DND-41 (cell line): Measurements from ENCODE around the gene TTC33.

Experiments
- CTCF ChIP-seq: IDR thresholded peaks from 2 replicates; pipeline ENCODE4 v1.5.1; 2012; ENCODE audit warnings: borderline replicate concordance, low read length, moderate library complexity, mild to moderate bottlenecking; ENCODE audit not compliant: poor library complexity, severe bottlenecking; ENCODE audit errors: extremely low read depth
- EZH2 ChIP-seq: IDR thresholded peaks from 3 replicates; pipeline ENCODE4 v1.6.1; 2012; ENCODE audit warnings: borderline replicate concordance, low read depth, mild to moderate bottlenecking, moderate library complexity, low read length, inconsistent platforms; ENCODE audit not compliant: severe bottlenecking

- TF ChIP-seq CTCF, result no peak
- no peak for TF ChIP-seq EZH2
Observed at GRCh38 chr5:40754381-40755092, 1.2 kb downstream of the TTC33 start.
